Natural killer cell (primary cell): ENCODE data around the gene SNRPA. TPM values are rescaled to one million over a fixed set of nuclear protein-coding genes. Genes with fewer than 3 reads are reported as not detected.
A peak's percentile ranks its signal among the peaks of the same experiment; 100 is the strongest.
"Not testable (repeated sequence)": the region's sequence is repeated elsewhere in the genome, so short reads cannot be mapped to it uniquely, and the experiment has no call there.

ENCODE experiments used
- ATAC-seq, 3 donors: fragments of 150-1000 bp in 2 of 3; fragments of 200-7000 bp in 1 of 3; cut with Tn5 transposase; 1 replicate in 1 of 3; 2 replicates in 2 of 3; pipeline ENCODE4 v1.10.0; 2021; ENCODE audit warnings: mild to moderate bottlenecking in 2 of 3, moderate library complexity in 2 of 3
- DNase-seq, 2 donors: peaks; one replicate each; pipeline versions ENCODE4 v3.0.0 to v3.0.0-alpha.2; 2013 to 2021; ENCODE audit warnings: mixed read lengths in 1 of 2
- H3K27ac ChIP-seq: one replicate; pipeline ENCODE4 v1.5.1; 2013; ENCODE audit warnings: mild to moderate bottlenecking, low read length
- H3K27me3 ChIP-seq: one replicate; pipeline ENCODE4 v1.6.1; 2013; ENCODE audit warnings: low read length; ENCODE audit not compliant: control insufficient read depth, insufficient read depth
- H3K36me3 ChIP-seq: one replicate; pipeline ENCODE4 v1.6.1; 2013; ENCODE audit warnings: low read length; ENCODE audit not compliant: control insufficient read depth, insufficient read depth
- H3K4me1 ChIP-seq: one replicate; pipeline ENCODE4 v1.6.1; 2013; ENCODE audit warnings: low read length; ENCODE audit not compliant: control insufficient read depth, insufficient read depth
- H3K4me3 ChIP-seq: one replicate; pipeline ENCODE4 v1.5.1; 2013; ENCODE audit warnings: low read length
- H3K9me3 ChIP-seq: one replicate; pipeline ENCODE4 v1.6.1; 2013; ENCODE audit warnings: low read length; ENCODE audit not compliant: control insufficient read depth, insufficient read depth
- H3K27ac Mint-ChIP-seq, 2 donors: one replicate each; pipeline ENCODE4 v1.8.0; 2022; ENCODE audit warnings: mild to moderate bottlenecking in 2 of 2, mixed read lengths in 2 of 2, moderate library complexity in 1 of 2
- H3K27me3 Mint-ChIP-seq, 2 donors: one replicate each; pipeline ENCODE4 v1.8.0; 2022; ENCODE audit warnings: low read depth in 2 of 2, mixed read lengths in 2 of 2
- H3K36me3 Mint-ChIP-seq: one replicate; pipeline ENCODE4 v1.8.0; 2022; ENCODE audit warnings: mixed read lengths
- H3K4me1 Mint-ChIP-seq, 2 donors: one replicate each; pipeline ENCODE4 v1.8.0; 2022; ENCODE audit warnings: mixed read lengths in 2 of 2
- H3K4me3 Mint-ChIP-seq: one replicate; pipeline ENCODE4 v1.8.0; 2022; ENCODE audit warnings: mild to moderate bottlenecking, moderate library complexity, mixed read lengths
- H3K9me3 Mint-ChIP-seq, 2 donors: one replicate each; pipeline ENCODE4 v1.8.0; 2022; ENCODE audit warnings: mixed read lengths in 2 of 2
- WGBS: methylation state at CpG from one replicate; pipeline ENCODE4 v1.1.7; 2013; ENCODE audit warnings: missing lambda C conversion rate; ENCODE audit not compliant: insufficient coverage; 5-methylcytosine and 5-hydroxymethylcytosine counted together
- intact Hi-C: fragments of 100-400 bp; cut with micrococcal nuclease; formaldehyde crosslinking; loops from one replicate; pipeline ENCODE4 v1.14.2; 2022
- total RNA-seq, 4 donors: library from RNA; stranded (reverse); fragments of 120-200 nt in 1 of 4; gene quantifications; one replicate each; pipeline versions ENCODE4 v1.2.3 to v1.2.4, GENCODE V29; 2013 to 2022
- TF ChIP-seq, protein P1 (sequence below): fragments of 200-600 bp; IDR thresholded peaks from one replicate; pipeline ENCODE4 v1.8.0; 2022; ENCODE audit warnings: antibody characterized with exemption

Gene SNRPA
- total RNA-seq, 3 donors from 2014 or later (not counting 1 experiment from before 2014, with no cell fraction given) = 56.2 to 65.9 (median 60.9) TPM

DNA sequence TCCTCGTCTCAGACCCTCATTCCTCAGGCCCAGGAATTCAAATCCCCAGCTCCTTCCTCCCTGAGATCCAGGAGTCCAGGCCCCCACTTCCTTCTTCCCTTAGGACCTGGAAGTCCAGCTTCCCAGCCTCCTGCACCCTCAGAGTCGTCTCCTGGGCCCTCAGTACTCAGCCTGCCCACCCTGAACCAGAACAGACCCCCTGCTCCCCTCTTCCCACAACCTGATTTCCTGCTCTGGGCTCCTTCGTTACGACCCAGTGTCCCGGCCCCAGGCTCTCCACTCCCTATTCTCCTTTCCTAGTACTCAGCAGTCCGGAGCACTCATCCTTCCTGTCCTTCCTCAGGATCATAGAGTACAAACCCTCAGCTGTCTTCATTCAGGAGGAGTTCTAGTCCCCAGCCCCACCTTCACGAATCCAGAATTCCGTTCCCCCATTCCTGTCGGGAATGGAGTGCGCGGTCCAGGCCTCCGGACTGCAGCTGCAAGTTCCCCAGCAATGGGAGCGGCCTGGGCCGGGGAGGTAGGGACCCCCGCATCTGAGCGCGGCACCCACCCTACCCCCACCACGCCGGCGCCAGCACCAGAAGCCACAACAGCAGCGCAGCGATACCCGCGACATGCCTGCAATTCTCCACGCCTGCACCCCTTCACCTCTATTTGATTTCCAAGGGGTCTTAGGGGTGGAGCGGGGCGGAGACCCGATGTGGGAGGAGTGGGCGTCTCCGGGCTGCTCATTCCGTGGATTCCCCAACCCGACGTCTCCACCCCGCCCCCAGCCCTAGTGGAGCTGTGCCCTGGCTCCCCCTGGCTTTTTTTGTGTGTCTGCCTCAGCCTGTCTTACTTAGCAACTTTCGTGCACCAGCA lies 60.7 kb downstream of the SNRPA start:
- H3K27me3 ChIP-seq = no peaks in the 10 kb centered on the region
- no peaks in the 10 kb centered on the region for H3K36me3 Mint-ChIP-seq
- H3K9me3 Mint-ChIP-seq = no peaks in the 10 kb centered on the region
- 8% methylated on average over 28 of the region's 35 CpGs for WGBS
- H3K4me3 ChIP-seq = peak overlapping the region; percentile 58
- H3K4me1 ChIP-seq = peaks cover 50% of the 10 kb centered on the region
- H3K27ac Mint-ChIP-seq = peak overlapping the region; percentile 88 to 96
- H3K4me1 Mint-ChIP-seq = peaks cover 45 to 58% of the 10 kb centered on the region in 2 donors
- intact Hi-C loops = no loop called here
- H3K4me3 Mint-ChIP-seq = peak overlapping the region; percentile 98
- no peaks in the 10 kb centered on the region for H3K27me3 Mint-ChIP-seq
- H3K27ac ChIP-seq = peak overlapping the region; percentile 31
- DNase-seq (peak in 1 of 2 donors; percentile 69), ATAC-seq (peak in 1 of 3 donors; percentile 1)
- TF ChIP-seq, protein P1, sequence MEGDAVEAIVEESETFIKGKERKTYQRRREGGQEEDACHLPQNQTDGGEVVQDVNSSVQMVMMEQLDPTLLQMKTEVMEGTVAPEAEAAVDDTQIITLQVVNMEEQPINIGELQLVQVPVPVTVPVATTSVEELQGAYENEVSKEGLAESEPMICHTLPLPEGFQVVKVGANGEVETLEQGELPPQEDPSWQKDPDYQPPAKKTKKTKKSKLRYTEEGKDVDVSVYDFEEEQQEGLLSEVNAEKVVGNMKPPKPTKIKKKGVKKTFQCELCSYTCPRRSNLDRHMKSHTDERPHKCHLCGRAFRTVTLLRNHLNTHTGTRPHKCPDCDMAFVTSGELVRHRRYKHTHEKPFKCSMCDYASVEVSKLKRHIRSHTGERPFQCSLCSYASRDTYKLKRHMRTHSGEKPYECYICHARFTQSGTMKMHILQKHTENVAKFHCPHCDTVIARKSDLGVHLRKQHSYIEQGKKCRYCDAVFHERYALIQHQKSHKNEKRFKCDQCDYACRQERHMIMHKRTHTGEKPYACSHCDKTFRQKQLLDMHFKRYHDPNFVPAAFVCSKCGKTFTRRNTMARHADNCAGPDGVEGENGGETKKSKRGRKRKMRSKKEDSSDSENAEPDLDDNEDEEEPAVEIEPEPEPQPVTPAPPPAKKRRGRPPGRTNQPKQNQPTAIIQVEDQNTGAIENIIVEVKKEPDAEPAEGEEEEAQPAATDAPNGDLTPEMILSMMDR = no peak
- H3K9me3 ChIP-seq = no peaks in the 10 kb centered on the region
- peaks cover 24% of the 10 kb centered on the region for H3K36me3 ChIP-seq

DNA sequence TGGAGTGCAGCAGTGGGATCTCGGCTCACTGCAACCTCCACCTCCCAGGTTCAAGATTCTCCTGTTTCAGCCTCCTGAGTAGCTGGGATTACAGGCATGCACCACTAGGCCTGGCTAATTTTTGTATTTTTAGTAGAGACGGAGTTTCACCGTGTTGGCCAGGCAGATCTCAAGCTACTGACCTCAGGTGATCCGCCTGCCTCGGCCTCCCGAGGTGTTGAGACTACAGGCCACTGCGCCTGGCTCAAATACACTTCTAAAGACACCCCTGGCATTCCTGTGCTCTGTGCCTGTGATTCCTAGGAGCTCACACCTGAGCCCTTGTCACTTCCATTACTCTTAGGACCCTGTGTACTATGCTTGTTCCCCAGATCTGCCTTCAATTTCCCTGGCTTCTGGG lies 61.6 kb downstream of the SNRPA start:
- Mint-ChIP-seq H3K27ac (peak overlapping the region; percentile 86 to 96), H3K4me3 (peak overlapping the region; percentile 81), H3K4me1 (peaks cover 37 to 51% of the 10 kb centered on the region in 2 donors)
- H3K27me3 ChIP-seq, H3K27ac ChIP-seq, H3K27me3 Mint-ChIP-seq, ATAC-seq, H3K4me3 ChIP-seq, DNase-seq, H3K9me3 Mint-ChIP-seq, H3K9me3 ChIP-seq, intact Hi-C loops, H3K36me3 Mint-ChIP-seq: not testable (repeated sequence)
- 90% methylated on average over 7 of the region's 7 CpGs for WGBS
- H3K4me1 ChIP-seq = peaks cover 41% of the 10 kb centered on the region
- peaks cover 19% of the 10 kb centered on the region for H3K36me3 ChIP-seq

DNA sequence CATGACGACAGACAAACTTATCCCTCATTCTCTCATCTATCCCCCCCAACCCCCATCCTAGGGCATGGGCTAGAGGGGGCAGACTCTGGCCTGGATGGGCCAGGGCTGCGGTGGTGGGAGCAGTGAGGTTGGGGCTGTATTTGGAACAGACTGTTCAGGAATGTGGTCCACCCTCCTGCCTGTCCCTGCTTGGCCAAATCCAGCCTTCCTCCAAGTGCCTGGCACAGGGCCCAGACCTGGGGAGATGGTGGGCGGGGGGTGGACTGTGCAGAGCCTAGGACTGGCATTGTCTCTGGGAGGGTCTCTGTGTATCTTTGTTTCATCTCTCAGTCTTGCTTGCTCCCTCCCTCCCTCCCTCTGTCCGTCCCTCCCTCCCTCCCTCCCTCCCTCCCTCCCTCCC lies 62.2 kb downstream of the SNRPA start:
- peak overlapping the region; percentile 81 for H3K4me3 Mint-ChIP-seq
- H3K27ac ChIP-seq = no peak overlapping the region
- peaks cover 40% of the 10 kb centered on the region for H3K4me1 ChIP-seq
- intact Hi-C loops = no loop called here
- H3K4me1 Mint-ChIP-seq = peaks cover 37 to 51% of the 10 kb centered on the region in 2 donors
- no peaks in the 10 kb centered on the region for H3K27me3 Mint-ChIP-seq
- H3K4me3 ChIP-seq = no peak overlapping the region
- H3K36me3 Mint-ChIP-seq = no peaks in the 10 kb centered on the region
- no peaks in the 10 kb centered on the region for H3K9me3 Mint-ChIP-seq
- TF ChIP-seq, protein P1 = no peak
- WGBS = 100% methylated on average over 1 of the region's 4 CpGs
- no peak for ATAC-seq
- peak overlapping the region; percentile 86 to 96 for H3K27ac Mint-ChIP-seq
- no peaks in the 10 kb centered on the region for H3K9me3 ChIP-seq
- H3K36me3 ChIP-seq = peaks cover 13% of the 10 kb centered on the region
- H3K27me3 ChIP-seq = no peaks in the 10 kb centered on the region
- DNase-seq = no peak

Other genes with a start within 250 kb of the SNRPA start
- gene SHKBP1, start 174.3 kb upstream of the SNRPA start, total RNA-seq = 100 to 1,000 TPM; 209 to 224 (median 209) TPM
- 100 to 1,000 TPM; 153 to 182 (median 157) TPM for gene LTBP4, start 149.8 kb upstream of the SNRPA start, total RNA-seq
- 10 to 100 TPM in 2 of 3 donors, 1 to 10 TPM in 1; 9.9 to 19.5 (median 10.2) TPM for gene NUMBL, start 60.6 kb upstream of the SNRPA start, total RNA-seq
- gene COQ8B, start 34.3 kb upstream of the SNRPA start, total RNA-seq = 10 to 100 TPM; 31.8 to 46.7 (median 39.6) TPM
- 10 to 100 TPM in 2 of 3 donors, 1 to 10 TPM in 1; 8.7 to 11.1 (median 11.0) TPM for gene ITPKC, start 34.1 kb upstream of the SNRPA start, total RNA-seq
- 1 to 10 TPM; 5.9 to 9.6 (median 8.2) TPM for gene ACTMAP, start 726 bp upstream of the SNRPA start, total RNA-seq
- not detected for gene MIA, start 24.3 kb downstream of the SNRPA start, total RNA-seq
- 10 to 100 TPM; 97.8 to 99.8 (median 98.6) TPM for gene RAB4B, start 27.0 kb downstream of the SNRPA start, total RNA-seq
- 100 to 1,000 TPM; 104 to 156 (median 151) TPM for gene EGLN2, start 48.0 kb downstream of the SNRPA start, total RNA-seq
- not detected for gene CYP2A6, start 99.2 kb downstream of the SNRPA start, total RNA-seq
- not detected for gene CYP2A7, start 131.0 kb downstream of the SNRPA start, total RNA-seq
- gene CYP2B6, start 240.1 kb downstream of the SNRPA start, total RNA-seq = not detected